ENCODE results near the gene DGKZ. TPM values are rescaled to one million over a fixed set of nuclear protein-coding genes. Genes with fewer than 3 reads are reported as not detected.
"Not testable (repeated sequence)": the region's sequence is repeated elsewhere in the genome, so short reads cannot be mapped to it uniquely, and the experiment has no call there.

The DGKZ gene
- polyA plus RNA-seq, 5 donors: 26.6 to 53.1 (median 32.4) TPM

DNA sequence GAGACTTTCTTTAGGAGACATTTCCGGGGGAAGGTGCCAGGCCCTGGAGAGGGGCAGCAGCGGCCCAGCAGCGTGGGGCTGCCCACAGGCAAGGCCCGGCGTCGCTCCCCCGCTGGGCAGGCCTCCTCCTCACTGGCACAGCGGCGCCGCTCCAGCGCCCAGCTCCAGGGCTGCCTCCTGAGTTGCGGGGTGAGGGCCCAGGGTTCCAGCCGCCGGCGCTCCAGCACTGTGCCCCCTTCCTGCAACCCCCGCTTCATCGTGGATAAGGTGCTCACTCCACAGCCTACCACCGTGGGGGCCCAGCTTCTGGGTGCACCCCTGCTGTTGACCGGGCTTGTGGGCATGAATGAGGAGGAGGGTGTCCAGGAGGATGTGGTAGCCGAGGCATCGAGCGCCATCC lies 19.0 kb downstream of the DGKZ start:
- DNase-seq: no peak

GRCh38 chr11:46366661-46367161 lies 19.4 kb downstream of the DGKZ start:
- no peak for DNase-seq

GRCh38 chr11:46367244-46367915 lies 20.1 kb downstream of the DGKZ start:
- no peak for DNase-seq

- no peak for DNase-seq
Observed at GRCh38 chr11:46367916-46368267, 20.6 kb downstream of the DGKZ start.

DNA sequence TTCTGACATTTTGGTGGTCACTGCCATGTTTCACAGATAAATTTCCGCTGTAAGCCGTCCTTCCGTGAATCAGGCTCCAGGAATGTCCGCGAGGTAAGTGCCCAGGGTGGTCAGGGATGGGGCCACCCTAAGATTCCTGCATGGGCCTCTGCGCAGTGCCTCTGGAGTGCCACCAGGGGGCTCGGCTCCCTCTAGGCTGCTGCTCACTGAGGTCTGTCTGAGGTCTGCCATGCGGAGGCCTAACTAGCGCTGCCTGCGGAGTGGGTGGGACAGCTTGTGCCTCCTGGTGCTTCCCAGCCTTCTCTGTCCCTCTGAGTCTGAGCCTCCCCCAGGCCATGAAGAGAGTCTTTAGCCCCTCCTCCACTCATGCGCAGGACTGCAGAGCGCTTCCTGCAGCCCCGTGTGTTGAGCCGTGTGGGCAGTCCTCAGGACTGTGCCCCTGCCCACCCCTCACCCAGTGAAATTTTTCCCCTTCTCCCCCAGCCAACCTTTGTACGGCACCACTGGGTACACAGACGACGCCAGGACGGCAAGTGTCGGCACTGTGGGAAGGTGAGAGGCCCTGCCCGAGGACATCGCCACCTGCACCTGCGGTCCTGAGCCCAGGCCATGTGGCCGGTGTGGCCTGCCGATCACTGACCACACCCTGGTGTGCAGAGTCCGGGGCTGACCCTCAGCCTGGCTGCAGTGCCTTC lies 22.3 kb downstream of the DGKZ start:
- no peak for DNase-seq

DNA sequence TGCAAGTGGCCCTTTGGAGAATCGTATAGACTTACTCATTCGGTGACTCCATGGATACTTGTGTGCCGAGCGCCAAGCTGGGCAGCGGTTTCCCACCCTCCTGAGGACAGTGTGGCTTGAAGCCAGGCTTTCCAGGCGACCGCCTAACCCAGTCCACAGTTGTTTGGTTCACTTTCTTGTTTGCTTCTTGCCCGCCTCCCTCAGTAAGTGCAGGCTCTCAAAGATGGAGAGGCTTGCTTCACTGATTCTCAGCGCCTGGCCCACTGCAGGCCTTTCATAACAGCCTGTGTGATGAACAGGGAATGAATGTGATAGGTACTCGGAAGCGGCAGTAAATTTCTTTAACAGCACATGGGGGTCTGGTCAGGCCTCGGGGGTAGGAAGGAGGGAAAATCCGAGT lies 23.0 kb downstream of the DGKZ start:
- DNase-seq: no peak

DNA sequence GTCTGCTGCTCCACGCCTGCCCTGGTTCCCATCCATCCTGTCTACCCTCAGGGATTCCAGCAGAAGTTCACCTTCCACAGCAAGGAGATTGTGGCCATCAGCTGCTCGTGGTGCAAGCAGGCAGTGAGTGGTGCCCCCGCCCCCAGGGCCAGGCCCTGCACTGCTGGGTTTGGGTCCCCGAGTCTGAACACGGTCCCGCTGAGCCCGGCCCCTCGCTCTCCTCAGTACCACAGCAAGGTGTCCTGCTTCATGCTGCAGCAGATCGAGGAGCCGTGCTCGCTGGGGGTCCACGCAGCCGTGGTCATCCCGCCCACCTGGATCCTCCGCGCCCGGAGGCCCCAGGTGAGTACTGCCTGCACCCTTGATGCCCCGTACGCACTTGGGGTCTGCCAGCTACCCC lies 24.0 kb downstream of the DGKZ start:
- not testable (repeated sequence) for DNase-seq

DNA sequence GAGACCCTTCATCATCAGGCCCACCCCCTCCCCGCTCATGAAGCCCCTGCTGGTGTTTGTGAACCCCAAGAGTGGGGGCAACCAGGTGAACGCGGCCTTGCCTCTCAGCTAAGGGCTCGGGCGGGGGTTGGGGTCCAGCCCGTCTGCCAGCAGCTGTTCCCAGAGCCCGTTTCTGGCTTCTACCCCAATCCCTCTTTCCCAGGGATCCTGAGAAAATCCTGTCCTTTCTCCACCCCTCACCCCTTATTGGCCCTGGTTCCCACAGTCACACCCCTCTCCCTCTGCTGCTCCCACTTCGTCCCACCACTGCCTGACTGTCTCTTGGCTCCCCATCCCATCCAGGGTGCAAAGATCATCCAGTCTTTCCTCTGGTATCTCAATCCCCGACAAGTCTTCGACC lies 24.8 kb downstream of the DGKZ start:
- DNase-seq: no peak

- DNase-seq: not testable (repeated sequence)
Observed at GRCh38 chr11:46372501-46372900, 25.2 kb downstream of the DGKZ start.

DNA sequence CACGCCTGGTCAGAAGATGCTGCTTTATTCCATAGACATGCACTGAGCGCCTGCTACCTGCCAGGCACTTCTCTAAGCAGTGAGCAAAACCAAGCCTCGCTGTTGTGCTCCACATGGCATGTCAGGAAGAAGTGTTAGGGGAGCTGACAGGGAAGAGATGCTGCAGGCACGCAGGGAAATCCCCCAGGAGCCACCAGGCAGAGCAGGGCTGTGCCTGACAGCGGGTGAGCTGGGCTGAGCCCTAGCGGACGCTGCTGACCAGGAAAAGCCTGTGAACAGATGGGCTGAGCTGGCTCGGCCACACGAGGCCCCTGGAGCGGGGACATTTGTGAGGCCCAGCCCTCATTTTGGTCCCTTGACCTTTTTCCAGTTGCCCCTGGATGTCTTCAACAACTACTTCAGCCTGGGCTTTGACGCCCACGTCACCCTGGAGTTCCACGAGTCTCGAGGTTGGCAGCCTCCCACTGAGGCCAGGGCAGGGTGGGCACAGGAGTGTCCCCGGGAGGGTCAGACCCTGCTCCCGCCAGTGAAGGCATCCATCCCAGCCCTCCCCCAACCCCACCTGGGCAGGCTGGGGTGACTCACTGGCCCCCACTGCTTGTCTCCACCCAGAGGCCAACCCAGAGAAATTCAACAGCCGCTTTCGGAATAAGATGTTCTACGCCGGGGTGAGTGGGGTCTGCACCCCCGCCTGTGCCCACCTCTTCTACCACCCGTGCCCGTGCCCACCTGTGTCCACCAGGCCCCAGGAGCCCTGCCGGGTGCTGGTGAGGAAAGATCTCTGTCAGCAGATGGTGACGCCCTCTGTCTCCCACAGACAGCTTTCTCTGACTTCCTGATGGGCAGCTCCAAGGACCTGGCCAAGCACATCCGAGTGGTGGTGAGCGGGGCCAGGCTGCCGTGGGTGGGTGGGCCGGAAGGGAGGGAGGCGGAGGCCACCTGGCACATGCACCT lies 26.8 kb downstream of the DGKZ start:
- no peak for DNase-seq

- DNase-seq: no peak
Observed at GRCh38 chr11:46374815-46375214, 27.6 kb downstream of the DGKZ start.

GRCh38 chr11:46375392-46376101 lies 28.3 kb downstream of the DGKZ start:
- DNase-seq: no peak

DNA sequence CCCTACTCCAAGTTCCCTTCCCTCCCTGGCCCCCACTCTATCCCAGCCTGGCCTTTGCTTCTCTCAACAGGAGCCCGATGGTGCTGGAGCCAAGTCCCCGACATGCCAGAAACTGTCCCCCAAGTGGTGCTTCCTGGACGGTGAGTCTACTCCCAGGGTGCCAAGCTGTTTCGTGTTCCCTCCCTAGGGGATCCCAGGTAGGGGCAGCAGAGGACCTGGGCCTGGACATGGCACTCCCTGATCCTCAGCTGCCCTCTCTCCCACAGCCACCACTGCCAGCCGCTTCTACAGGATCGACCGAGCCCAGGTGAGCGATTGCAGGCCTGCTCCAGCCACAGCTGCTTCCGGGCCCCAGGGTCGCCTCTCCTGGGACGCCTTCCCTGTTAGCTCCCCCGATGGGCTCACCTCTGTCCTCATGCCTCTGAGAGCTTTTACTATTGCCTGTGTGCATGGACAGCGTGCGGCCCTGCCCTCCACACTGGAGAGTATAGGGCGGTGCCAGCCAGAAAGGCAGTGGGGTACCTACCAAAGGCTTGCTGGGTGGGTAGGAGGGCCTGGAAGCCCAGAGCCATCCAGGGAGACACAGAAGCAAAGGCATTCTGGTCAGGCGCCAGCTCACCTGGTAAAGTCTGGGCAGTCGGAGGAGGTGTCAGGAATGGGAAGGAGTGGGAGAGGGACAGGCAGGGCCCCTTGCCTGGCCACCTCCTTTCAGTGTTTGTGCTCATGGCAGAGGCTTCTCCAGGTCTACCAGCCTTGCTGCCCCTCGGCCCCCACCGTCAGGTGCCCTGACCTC lies 29.2 kb downstream of the DGKZ start:
- DNase-seq: no peak

DNA sequence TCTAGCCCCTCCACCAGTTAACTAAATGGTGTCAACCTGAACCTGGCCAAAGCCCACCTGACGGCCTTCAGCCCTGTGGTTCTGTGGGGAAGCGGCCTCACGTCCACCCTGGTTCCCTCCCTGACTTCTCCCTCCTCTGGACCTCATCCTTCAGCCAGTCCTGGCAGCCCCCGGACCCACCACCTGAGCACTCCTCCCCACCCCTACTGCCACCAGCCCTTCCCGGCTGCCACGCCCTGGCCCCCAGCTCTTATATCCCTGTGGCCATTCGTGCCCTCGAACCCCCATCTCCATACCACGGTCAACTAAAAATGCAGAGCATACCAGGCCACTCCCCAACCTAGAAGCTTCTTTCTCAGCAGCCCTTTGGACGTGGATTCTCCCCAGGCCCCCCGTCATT lies 30.0 kb downstream of the DGKZ start:
- DNase-seq: no peak

- no peak for DNase-seq
Observed at GRCh38 chr11:46377831-46378230, 30.6 kb downstream of the DGKZ start.

DNA sequence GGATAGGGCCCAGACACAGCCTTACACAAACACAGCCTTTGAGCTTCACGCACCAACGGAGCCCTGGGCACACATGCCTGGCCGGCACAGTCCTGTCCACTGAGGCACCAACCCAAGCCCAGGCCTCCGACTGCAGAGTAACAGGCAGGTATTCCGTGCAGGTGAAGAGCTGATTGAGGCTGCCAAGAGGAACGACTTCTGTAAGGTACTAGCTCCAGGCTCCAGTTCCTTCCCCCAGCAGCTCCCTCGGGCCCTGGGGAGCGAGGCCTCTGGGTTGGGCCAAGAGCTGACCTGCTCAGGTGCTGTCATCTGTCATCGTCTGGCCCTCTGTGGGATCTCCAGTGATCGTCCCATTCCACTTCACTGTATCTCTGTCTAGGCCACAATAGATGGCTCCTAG lies 31.0 kb downstream of the DGKZ start:
- no peak for DNase-seq

GRCh38 chr11:46378811-46379481 lies 31.7 kb downstream of the DGKZ start:
- no peak for DNase-seq

DNA sequence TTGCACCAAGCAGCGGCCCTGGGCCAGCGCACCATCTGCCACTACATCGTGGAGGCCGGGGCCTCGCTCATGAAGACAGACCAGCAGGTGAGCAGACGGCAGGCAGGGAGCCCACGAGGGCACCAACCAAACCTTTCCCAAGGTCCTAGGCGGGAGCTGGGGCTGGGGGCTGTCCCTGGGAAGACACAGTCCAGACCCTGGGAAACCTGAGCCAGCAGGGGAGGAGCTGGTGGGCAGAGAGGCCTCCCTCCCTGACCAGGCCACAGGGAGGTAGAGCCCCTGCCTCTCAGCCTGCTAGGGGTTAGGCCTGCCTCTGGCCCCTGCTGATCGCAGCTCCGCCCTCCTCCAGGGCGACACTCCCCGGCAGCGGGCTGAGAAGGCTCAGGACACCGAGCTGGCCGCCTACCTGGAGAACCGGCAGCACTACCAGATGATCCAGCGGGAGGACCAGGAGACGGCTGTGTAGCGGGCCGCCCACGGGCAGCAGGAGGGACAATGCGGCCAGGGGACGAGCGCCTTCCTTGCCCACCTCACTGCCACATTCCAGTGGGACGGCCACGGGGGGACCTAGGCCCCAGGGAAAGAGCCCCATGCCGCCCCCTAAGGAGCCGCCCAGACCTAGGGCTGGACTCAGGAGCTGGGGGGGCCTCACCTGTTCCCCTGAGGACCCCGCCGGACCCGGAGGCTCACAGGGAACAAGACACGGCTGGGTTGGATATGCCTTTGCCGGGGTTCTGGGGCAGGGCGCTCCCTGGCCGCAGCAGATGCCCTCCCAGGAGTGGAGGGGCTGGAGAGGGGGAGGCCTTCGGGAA lies 32.4 kb downstream of the DGKZ start:
- DNase-seq: not testable (repeated sequence)

- DNase-seq: peak; percentile 63 to 71
Observed at GRCh38 chr11:46380340-46381047, 33.2 kb downstream of the DGKZ start.
